AG08395 (cell line): Measurements from ENCODE around the gene ASB3.
A peak's percentile ranks its signal among the peaks of the same experiment; 100 is the strongest.
"Not testable (repeated sequence)": the region's sequence is repeated elsewhere in the genome, so short reads cannot be mapped to it uniquely, and the experiment has no call there.

Source experiments
- DNase-seq: peaks from one replicate; pipeline ENCODE4 v3.0.0; 2012; ENCODE audit warnings: mixed read lengths, low spot score

Gene ASB3

DNA sequence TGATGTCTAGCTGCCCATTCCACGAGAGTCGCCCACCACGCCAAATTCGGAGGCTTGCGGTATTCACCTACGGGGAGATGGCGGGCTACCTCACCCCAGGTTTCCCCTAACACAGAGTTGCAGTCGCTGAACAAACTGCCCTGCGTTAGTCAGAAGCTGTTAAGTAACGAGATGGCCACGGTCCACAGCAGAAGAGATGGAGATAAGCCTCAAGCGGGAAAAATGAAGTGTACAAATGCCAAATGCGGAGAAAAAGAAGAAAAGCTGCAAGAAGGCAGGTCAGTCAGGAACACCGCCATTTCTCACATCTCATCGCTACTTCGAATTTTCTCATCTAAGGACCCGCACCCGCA lies 425 bp downstream of the ASB3 start:
- peak; percentile 35 for DNase-seq

DNA sequence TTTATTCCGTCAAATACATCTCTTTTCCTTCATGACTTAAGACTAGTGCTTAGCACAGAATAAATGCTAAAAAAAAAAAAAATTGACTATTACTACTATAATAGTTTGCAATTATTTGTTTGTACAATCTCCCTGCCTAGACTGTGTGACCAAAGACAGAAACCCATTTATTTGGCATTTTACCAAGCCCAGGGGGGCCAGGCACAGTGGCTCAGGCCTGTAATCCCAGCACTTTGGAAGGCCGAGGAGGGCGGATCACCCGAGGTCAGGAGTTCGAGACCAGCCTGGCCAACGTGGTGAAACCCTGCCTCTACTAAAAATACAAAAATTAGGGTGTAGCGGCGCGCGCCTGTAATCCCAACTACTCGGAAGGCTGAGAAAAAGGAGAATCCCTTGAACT lies 1.4 kb downstream of the ASB3 start:
- no peak for DNase-seq

DNA sequence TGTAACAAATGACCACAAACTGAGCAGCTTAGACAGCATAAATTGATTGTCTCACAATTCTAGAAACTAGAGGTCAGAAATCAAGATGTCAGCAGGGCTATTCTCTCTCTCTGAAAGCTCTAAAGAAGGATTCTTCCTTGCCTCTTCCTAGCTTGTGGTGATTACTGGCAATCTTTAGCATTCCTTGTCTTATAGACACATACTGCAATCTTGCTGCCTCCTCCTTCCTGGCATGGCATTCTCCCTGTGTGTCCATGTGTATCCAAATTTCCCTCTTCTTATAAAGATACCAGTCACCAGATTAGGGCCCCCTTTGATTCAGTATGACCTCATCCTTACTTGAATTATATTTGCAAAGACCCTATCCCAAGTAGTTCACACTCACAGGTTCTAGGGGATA lies 2.3 kb downstream of the ASB3 start:
- DNase-seq, result no peak

DNA sequence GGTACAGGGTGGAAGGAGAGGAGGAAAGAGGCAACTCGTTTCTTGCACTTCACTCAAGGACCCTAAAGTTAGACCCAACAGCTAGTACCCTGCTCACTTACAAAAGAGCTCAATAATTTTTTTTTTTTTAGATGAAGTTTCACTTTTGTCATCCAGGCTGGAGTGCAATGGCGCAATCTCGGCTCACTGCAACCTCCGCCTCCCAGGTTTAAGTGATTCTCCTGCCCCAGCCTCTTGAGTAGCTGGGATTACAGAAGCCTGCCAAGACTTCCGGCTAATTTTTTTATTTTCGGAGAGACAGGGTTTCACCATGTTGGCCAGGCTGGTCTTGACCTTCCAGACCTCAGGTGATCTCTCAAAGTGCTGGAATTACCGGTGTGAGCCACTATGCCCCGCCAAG lies 4.1 kb downstream of the ASB3 start:
- DNase-seq, result no peak

DNA sequence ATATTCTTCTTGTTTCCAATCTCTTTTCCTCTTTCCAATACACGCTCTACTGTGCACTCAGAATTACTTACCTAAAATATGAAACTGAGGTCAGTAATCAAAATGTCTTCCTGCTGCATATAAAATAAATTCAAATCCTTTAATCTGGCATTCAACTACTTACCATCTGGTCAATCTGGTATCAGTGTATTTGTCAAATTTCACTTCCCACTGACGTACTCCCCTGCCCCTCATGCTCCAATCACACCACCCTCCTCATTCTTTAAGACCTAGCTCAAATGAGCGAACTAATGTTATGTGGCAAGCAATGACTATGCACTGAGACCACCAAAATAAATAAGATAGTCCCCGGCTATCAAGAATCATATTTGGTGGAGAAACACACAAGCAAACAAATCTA lies 6.7 kb downstream of the ASB3 start:
- DNase-seq, result no peak

DNA sequence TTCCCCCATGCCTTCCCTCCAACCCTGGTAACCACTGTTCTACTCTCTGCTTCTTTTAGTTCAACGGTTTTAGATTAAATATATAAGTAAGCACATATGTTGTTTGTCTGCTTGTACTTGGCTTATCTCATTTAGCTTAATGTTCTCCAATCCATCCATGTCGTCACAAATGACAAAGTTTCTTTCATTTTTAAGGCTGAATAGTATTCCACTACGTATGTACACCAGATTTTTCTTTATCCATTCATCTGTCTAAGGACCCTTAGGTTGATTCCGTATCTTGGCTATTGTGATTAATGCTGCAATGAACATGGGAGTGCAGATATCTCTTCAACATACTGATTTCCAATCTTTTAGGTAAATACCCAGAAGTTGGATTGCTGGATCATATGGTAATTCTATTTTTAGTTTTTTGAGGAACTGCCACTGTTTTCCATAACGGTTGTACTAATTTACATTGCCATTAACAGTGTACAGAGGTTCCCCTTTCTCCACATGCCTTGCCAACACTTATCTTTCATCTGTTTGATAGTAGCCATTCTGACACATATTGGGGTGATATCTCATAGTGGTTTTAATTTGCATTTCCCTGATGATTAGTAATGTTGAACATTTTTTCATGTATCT lies 8.1 kb downstream of the ASB3 start:
- DNase-seq, result no peak

DNA sequence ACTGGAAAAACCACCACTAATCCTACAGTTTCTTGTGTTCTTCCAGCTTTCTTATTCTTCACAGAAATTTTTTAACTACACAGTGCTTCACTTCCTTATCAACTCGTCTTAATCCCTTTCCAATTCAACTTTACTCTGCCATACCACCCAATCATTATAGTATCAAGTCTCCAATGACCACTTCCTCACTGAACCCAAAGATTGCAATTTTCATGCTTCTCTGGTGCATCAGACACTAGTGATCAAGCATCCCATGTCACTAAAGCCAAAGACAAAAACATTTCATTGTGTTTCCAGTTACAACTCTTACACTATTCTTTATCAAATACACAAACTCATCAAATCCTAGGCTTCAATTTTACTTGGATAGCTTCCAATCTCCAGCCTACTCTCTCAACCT lies 9.6 kb downstream of the ASB3 start:
- DNase-seq, result no peak

DNA sequence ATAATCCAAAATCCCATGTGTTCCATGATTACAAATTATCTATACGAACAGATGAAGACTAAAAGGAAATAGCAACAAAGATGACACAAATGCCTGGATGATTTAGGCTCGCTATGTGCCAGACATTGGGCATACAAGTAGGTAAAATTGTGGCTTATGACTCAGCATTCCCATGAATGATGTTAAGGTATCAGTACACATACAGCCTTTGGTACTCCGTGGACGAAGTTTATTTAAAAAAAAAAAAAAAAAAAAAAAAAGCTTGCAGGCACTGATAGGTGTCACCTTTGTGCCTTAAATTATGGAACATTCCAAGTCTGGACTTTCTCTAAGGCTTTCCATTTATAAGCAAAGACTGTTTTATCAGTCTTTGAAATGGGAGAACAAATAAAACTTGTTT lies 16.5 kb downstream of the ASB3 start:
- no peak for DNase-seq

DNA sequence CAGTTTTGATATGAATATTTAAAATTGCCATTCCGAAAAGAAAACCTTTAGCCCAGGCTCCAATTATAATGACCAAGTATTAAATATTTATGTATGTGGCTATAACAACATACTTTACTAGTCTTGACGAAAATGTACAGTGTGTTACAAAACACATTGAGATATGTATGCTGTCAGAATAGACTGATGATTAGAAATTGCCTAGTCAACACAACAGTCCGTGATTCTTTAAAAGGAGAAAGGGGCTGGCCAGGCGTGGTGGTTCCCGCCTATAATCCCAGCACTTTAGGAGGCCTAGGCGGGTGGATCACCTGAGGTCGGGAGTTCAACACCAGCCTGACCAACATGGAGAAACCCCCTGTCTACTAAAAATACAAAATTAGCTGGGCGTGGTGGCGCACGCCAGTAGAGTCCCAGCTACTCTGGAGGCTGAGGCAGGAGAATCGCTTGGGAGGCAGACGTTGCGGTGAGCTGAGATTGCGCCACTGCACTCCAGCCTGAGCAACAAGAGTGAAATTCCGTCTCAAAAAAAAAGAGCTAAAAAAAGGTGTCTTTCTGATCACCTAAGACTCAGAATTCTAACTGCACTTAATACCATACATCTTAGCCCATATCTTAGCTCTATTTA lies 17.3 kb downstream of the ASB3 start:
- no peak for DNase-seq

DNA sequence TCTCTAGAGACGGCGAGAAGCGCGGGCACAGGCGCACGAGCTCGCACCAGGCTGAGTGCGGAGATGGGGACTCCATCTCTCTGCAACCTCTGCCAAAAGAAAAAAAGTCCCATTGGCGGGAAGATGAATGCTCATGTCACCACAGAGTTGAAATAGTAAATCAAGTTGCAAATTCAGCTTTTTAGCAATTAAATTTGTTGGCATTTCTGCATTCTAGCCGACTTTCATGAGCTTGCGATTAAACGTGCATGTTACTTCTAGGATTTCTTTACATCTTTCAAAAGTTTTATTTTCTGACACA lies 18.6 kb downstream of the ASB3 start:
- no peak for DNase-seq

DNA sequence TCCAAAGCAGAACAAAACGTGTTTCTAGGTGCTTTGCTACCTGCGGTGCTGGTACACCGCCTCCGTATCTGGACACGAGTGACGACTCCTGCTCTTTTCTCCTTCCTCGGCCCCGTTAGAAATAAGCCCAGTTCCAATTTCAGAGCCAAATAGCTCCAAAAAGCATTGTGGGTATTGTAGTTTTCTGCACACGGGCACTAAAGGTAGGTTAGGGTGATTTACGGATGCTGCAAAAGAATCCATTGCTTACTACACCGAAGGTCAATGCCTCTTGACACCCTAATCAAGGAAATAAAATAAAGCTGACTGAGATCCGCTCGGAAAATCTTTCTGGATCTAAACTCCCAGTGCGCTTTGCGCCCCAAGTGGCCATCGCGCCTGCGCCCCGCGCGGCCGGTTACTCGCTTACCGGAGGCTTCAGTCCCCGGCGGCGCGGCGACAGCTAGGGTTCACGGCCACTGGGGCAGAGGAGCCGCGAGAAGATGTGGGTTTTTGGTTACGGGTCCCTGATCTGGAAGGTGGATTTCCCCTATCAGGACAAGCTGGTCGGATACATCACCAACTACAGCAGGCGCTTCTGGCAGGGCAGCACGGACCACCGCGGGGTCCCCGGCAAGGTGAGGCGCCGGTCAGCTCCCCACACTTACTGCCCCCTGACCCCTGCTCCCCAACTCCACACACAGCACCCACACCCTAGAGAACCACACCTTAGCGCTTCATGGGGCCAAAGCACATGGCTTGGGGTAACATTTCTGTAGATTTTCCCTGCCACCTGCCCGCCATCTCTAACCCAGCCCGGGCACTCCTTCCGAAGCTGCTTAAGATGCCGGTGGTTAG lies 19.1 kb downstream of the ASB3 start, which contains the start of gene CHAC2:
Gene CHAC2 (plus strand): TSS at position 400 of the 837 bp plus-strand sequence. CDS start 83 bp downstream, at position 483.
- peak; percentile 93 for DNase-seq

DNA sequence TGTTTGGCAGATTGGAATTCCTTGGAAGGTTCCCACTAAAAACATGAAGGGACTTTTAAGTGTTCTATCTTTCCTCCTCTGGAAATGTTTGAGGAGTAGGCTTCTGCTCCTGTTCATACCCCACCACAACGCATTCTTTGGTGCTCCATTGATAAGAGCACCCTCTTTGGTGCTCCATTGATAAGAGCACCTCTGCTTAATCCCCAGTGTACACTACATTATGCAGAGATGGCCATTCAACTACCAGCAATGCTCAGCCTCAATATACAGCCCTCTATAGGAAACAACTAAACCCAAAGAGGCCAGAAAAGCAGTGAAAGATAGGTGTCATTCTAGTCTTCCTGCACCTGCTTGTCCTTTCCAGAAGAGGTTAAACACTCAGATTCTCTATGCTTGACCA lies 21.0 kb downstream of the ASB3 start:
- DNase-seq, result no peak

DNA sequence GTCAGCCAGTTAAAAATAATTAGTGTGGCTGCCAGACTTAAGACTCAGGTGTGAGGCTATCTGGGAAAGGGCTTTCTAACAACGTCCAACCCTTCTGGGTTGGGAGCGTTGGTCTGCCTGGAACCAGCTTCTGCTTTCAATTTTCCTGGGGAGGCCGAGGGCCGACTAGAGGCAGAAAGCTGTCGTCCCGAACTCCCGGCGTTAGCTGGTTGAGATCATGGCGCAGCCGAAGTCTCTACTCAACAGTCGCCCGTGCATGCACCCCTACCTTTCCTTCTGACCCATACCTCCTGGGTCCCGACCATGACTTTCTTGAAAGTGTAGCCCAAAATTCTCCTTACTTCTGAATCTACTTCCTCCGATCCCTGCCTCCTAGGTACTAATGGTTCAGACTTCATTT lies 29.5 kb downstream of the ASB3 start:
- not testable (repeated sequence) for DNase-seq

DNA sequence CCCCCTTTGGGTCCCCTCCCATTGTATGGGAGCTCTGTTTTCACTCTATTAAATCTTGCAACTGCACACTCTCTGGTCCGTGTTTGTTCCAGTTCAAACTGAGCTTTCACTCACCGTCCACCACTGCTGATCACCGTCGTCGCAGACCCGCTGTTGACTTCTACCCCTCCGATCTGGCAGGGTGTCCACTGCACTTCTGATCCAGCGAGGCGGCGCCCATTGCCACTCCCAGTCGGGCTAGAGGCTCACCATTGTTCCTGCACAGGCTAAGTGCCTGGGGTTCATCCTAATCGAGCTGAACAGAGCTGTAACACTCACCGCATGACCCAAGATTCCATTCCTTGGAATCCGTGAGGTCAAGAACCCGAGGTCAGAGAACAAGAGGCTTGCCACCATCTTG lies 30.1 kb downstream of the ASB3 start:
- no peak for DNase-seq

DNA sequence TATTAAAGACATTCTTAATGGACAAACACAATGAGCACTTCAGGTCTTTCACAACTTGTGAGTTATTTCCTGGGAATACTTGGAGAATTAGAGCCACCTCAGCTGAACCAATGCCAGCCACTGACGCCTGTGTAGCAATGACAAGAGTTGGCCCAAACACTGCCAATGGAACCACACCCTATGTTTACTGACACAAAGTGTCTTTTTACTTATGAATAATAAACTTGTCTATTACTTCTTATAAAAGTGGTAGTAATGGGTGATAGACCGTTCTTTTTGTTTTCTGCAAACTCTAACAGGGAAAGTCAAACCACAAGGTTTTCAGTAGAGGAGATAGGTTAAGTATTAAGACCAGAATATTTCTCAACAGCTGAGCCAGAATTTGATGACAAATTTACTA lies 31.6 kb downstream of the ASB3 start:
- peak; percentile 55 for DNase-seq

DNA sequence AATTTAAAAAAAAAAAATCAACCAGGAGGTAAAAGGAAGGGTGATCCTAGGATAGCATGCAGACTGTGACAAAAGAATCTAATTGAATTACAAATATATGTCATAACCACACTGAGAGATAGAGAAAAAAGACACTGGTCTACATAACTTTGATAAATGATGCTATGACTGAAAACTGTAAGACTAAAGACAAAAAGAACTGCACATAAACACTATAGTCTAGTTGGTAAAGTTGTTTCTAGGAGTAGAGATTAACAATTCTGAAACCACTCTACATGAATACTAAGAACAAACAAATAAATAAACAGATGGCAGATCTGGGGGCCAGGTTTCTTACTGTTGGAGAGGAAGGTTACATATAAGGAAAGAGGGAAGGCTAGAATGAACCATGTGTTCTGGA lies 33.7 kb downstream of the ASB3 start:
- DNase-seq, result no peak

DNA sequence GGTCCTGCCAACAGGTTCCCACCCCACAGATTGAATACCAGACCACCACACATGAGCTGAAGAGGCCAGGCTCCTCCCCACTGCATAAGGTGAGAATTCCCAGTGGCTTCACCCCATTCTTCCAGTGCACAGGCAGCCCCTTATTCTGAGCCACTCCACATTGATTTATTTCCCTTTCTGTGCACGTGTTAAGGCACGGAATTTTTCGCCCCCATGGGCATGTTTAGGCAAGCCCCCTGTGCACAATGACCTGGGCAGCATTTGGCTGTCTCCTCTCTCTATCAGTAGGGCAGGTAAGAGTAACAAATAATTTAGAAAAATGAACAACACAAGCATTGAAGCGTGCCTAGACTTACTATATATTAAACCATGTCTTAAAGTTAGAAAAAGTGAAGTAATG lies 34.4 kb downstream of the ASB3 start:
- DNase-seq, result no peak

DNA sequence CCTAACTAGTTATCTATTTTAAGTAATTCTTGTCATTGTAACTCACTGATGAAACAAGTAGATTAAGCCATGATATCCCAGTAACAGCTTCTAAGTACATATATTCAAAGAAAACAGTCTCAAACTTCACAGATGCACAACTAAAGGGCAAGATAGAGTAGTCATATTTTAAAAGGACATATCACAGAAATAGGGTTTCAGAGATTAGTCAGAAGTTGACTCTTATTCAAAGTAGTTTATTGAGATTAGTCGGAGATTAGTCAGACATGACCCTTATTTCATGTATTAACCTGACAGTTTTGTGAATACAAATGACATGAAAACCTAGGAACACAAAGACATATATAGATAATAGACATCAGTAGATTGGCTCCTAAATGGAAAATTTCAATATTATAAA lies 35.0 kb downstream of the ASB3 start:
- DNase-seq, result peak; percentile 16

DNA sequence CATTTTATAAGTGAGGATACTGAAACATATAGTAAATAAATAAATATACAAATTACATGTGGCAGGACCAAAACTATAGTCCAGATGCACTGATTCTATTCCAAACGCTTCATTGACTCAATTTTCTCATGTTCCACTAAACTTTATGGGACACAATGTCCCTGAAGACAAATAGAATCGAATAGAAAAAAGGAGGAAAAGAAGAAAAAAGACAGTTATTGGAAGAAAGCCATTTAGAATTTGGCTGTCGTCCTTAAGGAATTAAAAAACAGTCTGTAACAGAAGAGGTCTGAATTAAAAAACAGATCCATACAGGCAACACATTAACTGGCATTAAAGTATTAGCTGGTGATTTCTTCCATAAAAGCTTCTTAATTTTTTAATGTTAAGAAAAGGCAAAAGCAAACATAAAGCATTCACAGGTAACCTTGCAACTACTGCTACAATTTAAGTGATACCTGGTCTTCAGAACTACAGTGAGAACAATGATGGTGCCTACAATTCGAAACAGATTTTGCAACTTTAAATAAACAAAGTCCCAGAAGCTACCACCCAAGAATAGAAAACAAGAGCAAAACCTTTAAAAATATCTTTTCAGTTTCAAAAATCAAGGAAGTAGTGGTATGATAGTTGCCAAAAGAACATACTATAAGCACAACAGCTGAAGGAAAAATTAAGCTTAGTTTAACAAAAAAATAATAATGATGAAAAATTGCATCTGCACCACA lies 36.5 kb downstream of the ASB3 start:
- DNase-seq, result no peak

DNA sequence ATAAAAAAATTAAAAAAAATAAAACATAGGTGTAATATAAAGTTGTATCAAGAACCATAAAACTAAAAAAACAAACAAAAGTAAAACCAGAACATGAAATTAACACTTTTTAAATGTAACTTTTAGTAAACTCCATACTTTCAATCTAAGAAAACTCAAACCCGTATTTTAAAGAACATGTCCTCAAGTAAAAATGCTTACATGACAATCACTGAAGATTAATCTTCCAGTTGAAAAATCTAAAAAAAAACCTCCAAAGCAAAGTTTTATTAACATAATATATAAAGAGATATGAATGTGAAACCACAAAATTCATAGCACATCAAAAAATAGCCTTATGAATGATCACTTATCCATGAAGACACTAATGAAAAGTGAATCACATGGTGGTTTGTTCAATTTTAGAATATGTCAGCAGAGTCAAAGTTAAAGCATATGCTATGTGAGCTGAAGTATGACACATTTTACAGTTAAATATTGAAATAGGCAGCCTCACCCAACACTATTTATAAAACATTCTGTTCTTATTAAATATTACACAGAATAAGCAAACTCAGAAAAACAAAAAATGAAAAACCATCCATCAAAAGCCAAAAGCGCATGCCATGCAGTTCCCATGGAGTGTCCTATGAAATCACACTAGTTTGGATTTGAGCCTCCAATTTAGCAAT lies 42.2 kb downstream of the ASB3 start:
- DNase-seq, result no peak

DNA sequence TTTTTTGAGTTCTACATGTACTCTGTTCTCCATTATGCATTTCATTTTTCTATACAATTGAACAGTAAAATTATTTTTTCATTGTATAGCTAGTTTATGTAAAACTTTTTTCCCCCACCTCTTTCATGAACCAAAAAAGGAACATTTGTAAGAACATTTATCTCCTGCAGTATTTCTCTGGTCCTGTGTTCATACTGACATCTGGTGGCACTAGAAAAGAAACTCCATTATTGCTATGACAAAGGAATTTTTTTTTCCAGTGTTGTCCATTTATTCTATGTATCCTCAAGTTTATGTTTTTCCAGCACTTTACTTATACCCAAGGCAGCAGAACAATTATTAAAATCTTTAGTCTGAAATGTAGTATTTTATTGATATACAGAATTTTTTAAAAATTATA lies 46.6 kb downstream of the ASB3 start:
- DNase-seq, result peak; percentile 27

DNA sequence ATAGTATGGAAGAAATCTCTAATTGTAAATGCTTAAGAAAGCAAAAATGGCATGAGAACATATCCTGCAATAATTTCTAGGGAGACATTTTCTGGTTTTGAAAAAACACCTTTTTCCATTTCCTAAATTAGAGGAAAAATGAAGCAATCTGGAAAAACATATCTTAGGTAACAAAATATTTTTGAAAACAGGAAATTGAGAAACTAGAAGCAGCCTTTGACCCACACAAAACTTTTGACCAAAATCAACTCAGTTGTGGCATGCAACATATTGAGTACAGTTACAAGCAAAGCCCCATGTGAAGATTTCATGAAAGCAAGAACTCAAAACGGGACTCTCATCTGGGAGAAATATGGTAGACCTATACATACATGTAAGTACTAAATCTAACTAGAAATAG lies 47.7 kb downstream of the ASB3 start:
- no peak for DNase-seq
